Activated B cell treated with CpG ODN at 0.5 μM for 24 hours (primary cell): ENCODE measurements around the gene MAML3. TPM values are rescaled to one million over a fixed set of nuclear protein-coding genes. Genes with fewer than 3 reads are reported as not detected.

Source experiments
- ATAC-seq: fragments of 200-7000 bp; cut with Tn5 transposase; one replicate; pipeline ENCODE4 v1.10.0; 2021; ENCODE audit warnings: low read depth, mild to moderate bottlenecking, moderate library complexity
- CTCF ChIA-PET: fragments of 350-600 bp; sonication (Branson Sonifier 250); formaldehyde crosslinking; loops from one replicate; lab custom pipeline; 2021; ENCODE audit warnings: antibody characterized with exemption; lab: Charles Lee
- POLR2A ChIA-PET: fragments of 350-600 bp; sonication (Branson Sonifier 250); formaldehyde crosslinking; loops from one replicate; lab custom pipeline; 2021; ENCODE audit warnings: antibody characterized with exemption; lab: Charles Lee
- DNase-seq: peaks from one replicate; pipeline ENCODE4 v3.0.0; 2022
- H3K27ac Mint-ChIP-seq: one replicate; pipeline ENCODE4 v1.8.0; 2020; ENCODE audit warnings: mixed read lengths
- H3K27me3 Mint-ChIP-seq: one replicate; pipeline ENCODE4 v1.8.0; 2021; ENCODE audit warnings: mixed read lengths
- H3K36me3 Mint-ChIP-seq: one replicate; pipeline ENCODE4 v1.8.0; 2021; ENCODE audit warnings: low read depth, mixed read lengths
- H3K4me1 Mint-ChIP-seq: one replicate; pipeline ENCODE4 v1.8.0; 2021; ENCODE audit warnings: mixed read lengths
- H3K4me3 Mint-ChIP-seq: one replicate; pipeline ENCODE4 v1.8.0; 2020; ENCODE audit warnings: mild to moderate bottlenecking, mixed read lengths
- H3K9me3 Mint-ChIP-seq: one replicate; pipeline ENCODE4 v1.8.0; 2020; ENCODE audit warnings: mixed read lengths
- CTCF ChIP-seq: fragments of 200-600 bp; IDR thresholded peaks from one replicate; pipeline ENCODE4 v1.8.0; 2022; ENCODE audit warnings: antibody characterized with exemption, mild to moderate bottlenecking
- intact Hi-C: fragments of 100-400 bp; cut with micrococcal nuclease; formaldehyde crosslinking; loops from one replicate; pipeline ENCODE4 v1.15.1; 2024
- total RNA-seq: library from RNA; stranded (reverse); gene quantifications from 2 replicates; pipeline ENCODE4 v1.2.3, GENCODE V29; 2022

Gene MAML3
- total RNA-seq, 1 donor from 2014 or later = 2.6 TPM

- ChIA-PET CTCF (interaction anchor here (1.2 kb wide), 1 partner anchor 77 kb away, joined by 3 read pairs; no protein-coding TSS in a partner anchor), POLR2A (interaction anchor here (0.6 to 3.0 kb wide), 11 partner anchors 21 to 242 kb away, joined by 3 to 15 read pairs (median 5); no protein-coding TSS in a partner anchor)
Observed at GRCh38 chr4:140150636-140150885, 3.4 kb downstream of the MAML3 start.

GRCh38 chr4:140149846-140150635 is 3.9 kb downstream of the MAML3 start:
- DNase-seq (peak; percentile 30), ATAC-seq (peak; percentile 18)
- CTCF ChIA-PET = interaction anchor here (1.2 kb wide), 1 partner anchor 76 kb away, joined by 3 read pairs; no protein-coding TSS in a partner anchor
- peaks cover 37% of the 10 kb centered on the region for H3K4me1 Mint-ChIP-seq
- intact Hi-C loops = loop anchor here (1.0 to 10.0 kb wide), 10 partner anchors 54 to 1072 kb away; partner anchors contain the start of genes ELMOD2, MGST2, SETD7 and ZNF330
- H3K27ac Mint-ChIP-seq = peak overlapping the region; percentile 91
- peaks cover 35% of the 10 kb centered on the region for H3K27me3 Mint-ChIP-seq
- no peak for TF ChIP-seq CTCF
- POLR2A ChIA-PET = interaction anchor here (0.6 to 3.0 kb wide), 11 partner anchors 21 to 203 kb away, joined by 3 to 15 read pairs (median 4); no protein-coding TSS in a partner anchor
- H3K9me3 Mint-ChIP-seq = no peaks in the 10 kb centered on the region
- H3K4me3 Mint-ChIP-seq = peak overlapping the region; percentile 92
- peaks cover 7% of the 10 kb centered on the region for H3K36me3 Mint-ChIP-seq

More at GRCh38 chr4:140150636-140150885, 3.4 kb downstream of the MAML3 start:
- ATAC-seq = no peak
- no peak for TF ChIP-seq CTCF
- intact Hi-C loops = loop anchor here (1.0 to 10.0 kb wide), 10 partner anchors 54 to 1072 kb away; partner anchors contain the start of genes ELMOD2, MGST2, SETD7 and ZNF330
- Mint-ChIP-seq H3K27ac (peak overlapping the region; percentile 91), H3K9me3 (no peaks in the 10 kb centered on the region), H3K36me3 (peaks cover 7% of the 10 kb centered on the region), H3K4me1 (peaks cover 38% of the 10 kb centered on the region), H3K4me3 (peak overlapping the region; percentile 92), H3K27me3 (peaks cover 33% of the 10 kb centered on the region)
- DNase-seq = no peak

- CTCF ChIA-PET = no interaction called here
- POLR2A ChIA-PET = no interaction called here
- H3K27me3 Mint-ChIP-seq = peaks cover 28% of the 10 kb centered on the region
Observed at GRCh38 chr4:140144050-140144449, 9.9 kb downstream of the MAML3 start.

GRCh38 chr4:140141210-140141835 is 12.7 kb downstream of the MAML3 start:
- TF ChIP-seq CTCF = no peak
- ChIA-PET POLR2A (no interaction called here), CTCF (no interaction called here)
- no peak overlapping the region for H3K27ac Mint-ChIP-seq
- peaks cover 23% of the 10 kb centered on the region for H3K27me3 Mint-ChIP-seq
- DNase-seq (no peak), ATAC-seq (no peak)
- H3K4me1 Mint-ChIP-seq = peaks cover 4% of the 10 kb centered on the region
- H3K4me3 Mint-ChIP-seq = no peak overlapping the region
- H3K36me3 Mint-ChIP-seq = no peaks in the 10 kb centered on the region
- H3K9me3 Mint-ChIP-seq = no peaks in the 10 kb centered on the region
- intact Hi-C loops = no loop called here

More at GRCh38 chr4:140144050-140144449, 9.9 kb downstream of the MAML3 start:
- peaks cover 4% of the 10 kb centered on the region for H3K4me1 Mint-ChIP-seq
- no peaks in the 10 kb centered on the region for H3K36me3 Mint-ChIP-seq
- H3K27ac Mint-ChIP-seq = no peak overlapping the region
- DNase-seq = no peak
- no peaks in the 10 kb centered on the region for H3K9me3 Mint-ChIP-seq
- ATAC-seq = no peak
- no peak for TF ChIP-seq CTCF
- H3K4me3 Mint-ChIP-seq = no peak overlapping the region
- intact Hi-C loops = no loop called here

GRCh38 chr4:140140566-140140965 is 13.4 kb downstream of the MAML3 start:
- CTCF ChIA-PET = no interaction called here
- ATAC-seq = no peak
- H3K9me3 Mint-ChIP-seq = no peaks in the 10 kb centered on the region
- DNase-seq = no peak
- peaks cover 4% of the 10 kb centered on the region for H3K4me1 Mint-ChIP-seq
- H3K36me3 Mint-ChIP-seq = no peaks in the 10 kb centered on the region
- no peak for TF ChIP-seq CTCF
- intact Hi-C loops = no loop called here
- POLR2A ChIA-PET = no interaction called here
- no peak overlapping the region for H3K27ac Mint-ChIP-seq
- no peak overlapping the region for H3K4me3 Mint-ChIP-seq
- peaks cover 23% of the 10 kb centered on the region for H3K27me3 Mint-ChIP-seq
